IPS DF 19.7 (cell line): ENCODE measurements around the gene ESPNL.

ENCODE experiments used
- DNase-seq: peaks from one replicate; pipeline ENCODE4 v3.0.0-alpha.2; 2013; ENCODE audit warnings: low read depth, low spot score

The ESPNL gene

DNA sequence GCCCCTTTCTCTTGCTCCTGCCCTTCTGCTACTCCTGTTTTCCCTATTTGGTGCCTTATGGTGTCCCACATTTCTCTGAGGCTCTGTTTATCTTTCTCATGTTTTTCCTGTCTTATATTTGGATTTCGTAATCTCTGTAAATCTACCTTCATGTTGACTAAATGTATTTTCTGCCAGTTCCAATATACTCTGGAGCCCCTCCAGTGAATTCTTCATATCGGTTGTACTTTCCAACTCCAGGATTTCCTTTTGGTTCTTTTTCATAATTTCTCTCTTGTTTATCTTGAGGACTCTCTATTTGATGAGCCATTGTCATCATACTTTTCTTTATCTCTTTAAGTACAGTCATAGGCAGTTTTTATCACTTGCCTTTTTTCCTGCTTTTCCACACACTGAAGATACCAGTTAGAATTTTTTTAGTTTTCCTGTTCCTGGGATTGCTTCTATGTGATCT lies 20.2 kb upstream of the ESPNL start:
- no peak for DNase-seq

DNA sequence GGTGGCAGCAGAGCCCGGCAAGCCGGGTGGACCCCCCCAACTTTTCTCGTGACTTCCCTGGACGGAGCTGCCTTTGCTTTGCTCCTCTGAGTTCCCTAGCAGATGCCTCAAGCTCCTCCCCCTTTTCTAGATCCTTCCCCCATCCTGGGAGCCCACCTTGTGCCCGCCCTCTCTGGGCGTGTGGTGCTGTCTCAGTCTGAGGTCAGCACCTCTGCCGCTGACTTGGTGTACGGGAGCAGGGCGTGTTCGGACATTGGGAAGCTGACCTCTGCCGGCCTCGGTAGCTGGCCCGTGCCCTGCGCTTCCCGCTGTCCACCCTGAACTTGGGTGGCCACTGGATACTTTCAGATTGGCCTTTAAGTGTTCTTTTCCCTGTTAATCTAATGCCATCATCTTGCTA lies 19.6 kb upstream of the ESPNL start:
- DNase-seq: no peak

DNA sequence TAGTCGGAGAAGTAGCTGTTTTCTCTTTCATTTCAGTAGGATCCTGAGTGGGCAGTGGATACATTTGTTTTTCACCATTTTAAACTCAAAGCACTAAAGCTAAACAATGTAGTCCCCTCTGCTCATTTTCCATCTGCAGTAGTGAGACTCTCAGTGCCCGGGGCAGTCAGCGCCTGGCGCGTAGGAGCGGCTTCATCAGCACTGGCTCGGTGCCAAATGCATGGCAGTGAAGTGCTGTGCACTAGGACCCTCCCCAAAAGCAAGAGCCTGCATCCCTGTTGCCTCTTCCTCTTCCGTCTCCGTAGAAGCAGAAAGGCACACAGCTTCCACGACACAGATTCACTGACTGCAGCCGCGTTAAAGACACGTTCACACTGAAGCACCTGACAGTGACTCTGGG lies 19.0 kb upstream of the ESPNL start:
- DNase-seq: no peak

DNA sequence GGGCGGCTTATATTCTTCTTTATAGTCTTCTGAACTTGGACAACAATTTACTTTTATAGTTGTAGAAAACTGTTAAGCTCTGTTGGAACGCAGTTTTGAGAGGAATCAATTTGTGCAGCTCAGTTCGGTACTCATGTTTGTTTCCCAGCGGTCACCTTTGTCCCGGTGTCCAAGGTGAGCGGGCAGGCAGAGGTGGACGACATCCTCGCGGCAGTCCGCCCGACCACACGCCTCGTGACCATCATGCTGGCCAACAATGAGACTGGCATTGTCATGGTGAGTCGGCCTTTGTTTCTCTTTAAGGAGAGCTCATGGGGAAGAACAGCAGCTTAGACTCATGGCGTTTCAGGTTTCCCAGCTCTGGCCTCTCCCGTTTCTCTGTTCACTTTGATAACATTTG lies 18.6 kb upstream of the ESPNL start:
- no peak for DNase-seq

DNA sequence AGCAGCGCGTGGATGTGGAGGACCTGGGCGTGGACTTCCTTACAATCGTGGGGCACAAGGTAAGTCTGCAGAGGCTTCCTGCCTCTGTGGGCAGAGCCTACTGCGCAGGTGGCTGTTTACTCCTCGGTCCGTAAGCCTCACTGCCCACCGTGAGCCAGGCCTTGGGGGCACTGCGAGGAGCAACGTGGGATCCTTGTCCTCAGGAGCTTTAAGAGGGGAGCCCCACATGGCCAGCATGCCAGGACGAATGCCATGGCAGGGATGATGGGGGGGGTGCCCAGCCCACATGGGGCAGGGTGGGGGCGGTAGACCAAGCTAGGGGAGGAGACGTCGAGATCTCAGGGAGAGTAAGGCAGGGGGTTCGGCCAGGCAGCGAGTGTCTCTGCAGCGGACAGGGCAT lies 18.0 kb upstream of the ESPNL start:
- no peak for DNase-seq

DNA sequence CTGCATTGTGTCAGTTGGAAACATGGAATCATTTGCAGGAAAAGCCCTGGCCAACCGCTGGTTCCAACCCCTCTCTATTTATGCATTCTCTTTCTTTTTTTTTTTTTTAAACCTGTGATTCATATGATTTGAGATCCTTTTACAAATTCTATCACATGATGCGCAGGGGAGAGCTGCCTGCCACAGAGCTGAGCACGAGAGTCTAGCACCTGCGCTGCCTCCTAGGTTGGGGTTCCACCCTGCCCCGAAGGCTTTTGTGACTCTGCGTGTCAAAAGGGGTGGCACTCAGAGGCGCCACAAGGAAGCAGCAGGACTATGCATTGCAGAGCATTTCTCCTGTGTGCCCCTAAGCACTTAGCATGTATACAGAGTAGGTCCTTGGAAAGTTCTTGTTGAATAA lies 17.3 kb upstream of the ESPNL start:
- no peak for DNase-seq

DNA sequence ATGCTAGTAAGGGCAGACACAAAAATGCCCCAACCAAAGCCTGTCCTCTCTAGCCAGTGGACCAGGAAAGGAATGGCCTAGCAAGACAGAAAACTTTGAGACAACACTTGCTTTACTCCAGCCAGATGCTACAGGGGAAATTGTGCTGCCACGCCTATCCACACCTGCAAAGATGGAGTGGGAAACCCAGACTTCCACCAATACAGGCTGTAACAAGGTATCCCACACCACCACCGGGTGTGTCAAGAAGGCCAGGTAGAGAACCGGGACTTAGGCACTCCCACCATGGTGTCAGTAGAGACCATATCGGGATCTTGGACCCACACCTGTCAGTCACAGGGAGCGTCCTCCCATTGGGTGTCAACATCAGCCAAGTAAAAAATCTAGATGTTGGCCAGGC lies 16.2 kb upstream of the ESPNL start:
- no peak for DNase-seq

DNA sequence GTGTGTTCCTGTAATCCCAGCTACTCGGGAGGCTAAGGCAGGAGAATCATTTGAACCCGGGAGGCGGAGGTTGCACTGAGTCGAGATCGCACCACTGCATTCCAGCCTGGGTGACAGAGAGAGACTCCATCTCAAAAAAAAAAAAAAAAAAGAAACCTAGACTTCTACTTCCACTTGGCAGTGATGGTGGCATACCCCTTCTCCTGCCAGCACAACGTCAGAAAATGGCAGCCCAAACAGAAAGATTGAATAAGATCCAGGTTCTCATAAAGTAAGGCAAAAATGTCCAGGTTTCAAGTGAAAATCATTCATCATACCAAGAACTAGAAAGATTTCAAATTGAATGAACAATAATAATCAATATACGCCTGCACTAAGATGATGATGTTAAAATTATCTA lies 15.4 kb upstream of the ESPNL start:
- no peak for DNase-seq

DNA sequence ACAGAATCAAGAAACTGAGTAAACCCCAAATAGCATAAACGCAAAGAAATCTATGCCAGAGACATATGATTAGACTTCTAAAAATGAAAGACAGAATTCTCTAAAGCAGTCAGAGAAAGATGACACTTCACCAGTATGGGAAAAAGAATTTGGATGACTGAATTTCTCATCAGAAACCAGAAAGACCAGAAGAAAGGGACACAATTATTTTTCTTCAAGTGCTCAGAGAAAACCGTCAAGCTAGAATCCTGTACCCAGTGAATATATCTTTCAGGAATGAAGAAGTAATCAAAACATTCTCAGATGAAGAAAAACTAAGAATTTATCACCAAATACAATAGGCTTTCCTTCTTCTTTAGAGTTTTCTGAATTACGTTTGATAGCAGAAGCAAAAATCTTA lies 14.2 kb upstream of the ESPNL start:
- DNase-seq: no peak

DNA sequence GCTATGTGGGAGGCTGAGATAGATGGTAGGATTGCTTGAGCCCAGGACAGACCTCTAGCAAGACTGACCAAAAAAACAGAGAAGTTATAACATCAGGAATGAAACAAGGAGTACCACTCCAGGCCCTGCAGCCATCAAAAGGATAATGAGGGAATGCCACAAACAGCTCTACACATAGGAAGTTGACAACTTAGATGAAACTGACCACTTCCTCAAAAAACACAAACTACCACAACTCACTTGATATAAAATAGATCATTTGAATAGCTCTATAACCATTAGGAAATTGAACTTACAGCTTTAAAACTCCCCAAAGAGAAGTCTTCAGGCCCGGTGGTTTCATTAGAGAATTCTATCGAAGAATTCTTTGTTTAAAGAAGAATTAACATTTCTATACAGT lies 12.9 kb upstream of the ESPNL start:
- no peak for DNase-seq

DNA sequence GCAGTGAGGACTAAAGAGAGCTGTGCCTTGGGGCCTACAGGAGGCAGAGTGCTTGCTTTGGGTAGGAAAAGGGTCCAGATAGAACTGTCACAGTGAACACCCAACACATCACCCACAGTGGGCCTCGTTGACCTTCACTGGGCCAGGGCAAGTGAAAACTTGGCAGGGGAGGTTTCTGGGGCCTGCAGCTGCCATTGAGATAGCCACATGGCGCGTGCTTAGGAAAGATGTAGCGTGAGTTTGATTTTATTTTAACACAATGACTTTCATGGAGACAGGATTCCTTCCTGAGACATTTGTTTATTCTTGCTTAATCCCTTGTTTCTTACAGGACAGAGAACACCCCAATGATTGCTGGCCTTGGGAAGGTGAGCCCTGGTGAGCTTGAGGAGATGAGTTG lies 9.3 kb upstream of the ESPNL start:
- no peak for DNase-seq

DNA sequence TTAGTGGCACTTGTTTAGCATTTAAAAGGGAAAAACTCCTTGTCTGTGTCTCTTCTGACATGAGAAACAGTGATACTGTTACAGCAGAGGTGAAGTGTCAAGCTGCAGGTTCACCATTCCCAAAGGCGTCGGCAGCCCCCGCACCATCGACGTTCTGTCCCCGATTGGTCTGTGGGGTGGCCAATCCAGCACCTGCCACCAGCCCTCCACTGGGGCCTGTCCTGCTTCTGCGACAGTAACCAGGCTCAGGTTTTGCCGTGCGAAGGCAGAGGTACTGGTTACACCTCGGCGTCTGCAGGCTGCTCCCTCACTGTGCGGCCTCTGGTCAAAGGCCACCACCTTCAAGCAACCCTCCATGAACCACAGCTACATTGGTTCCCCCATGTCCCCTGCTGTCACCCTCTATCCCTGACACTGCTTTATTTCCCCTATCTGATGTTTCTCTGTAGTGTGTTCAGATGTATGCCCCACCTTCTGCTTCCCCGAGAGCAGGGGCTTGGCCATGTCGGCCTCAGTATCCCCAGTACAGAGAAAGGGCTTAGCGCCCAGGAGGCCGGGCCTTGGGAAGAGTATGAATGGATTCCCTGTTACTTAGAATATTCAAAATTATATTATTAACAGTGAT lies 8.6 kb upstream of the ESPNL start:
- DNase-seq: no peak

DNA sequence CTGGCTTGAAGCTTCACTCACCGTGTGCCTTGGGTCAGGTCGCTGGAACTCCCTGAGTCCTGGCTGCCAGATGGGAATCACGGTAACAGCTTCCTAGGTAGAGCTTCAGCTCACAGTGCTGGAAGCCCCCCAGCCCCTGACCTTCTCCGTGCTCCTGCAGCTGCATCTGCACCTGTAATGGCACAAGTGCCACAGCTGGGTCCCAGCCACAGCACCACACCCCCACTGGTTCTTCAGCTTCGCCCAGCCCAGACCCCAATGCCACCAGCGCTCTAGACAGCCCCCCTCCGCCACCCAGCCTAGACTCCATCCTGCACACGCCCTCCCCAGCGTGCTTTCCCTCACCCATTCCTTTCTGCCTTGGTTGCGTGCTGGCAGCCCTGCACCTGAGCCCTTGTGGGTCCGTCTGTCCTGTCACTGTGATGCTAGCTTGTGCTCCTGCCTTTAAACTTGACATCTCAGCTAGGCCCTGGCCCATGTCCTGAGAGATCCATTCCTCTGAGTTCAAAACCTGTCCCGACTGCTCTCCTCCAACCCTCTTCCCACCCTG lies 7.6 kb upstream of the ESPNL start:
- DNase-seq: no peak

DNA sequence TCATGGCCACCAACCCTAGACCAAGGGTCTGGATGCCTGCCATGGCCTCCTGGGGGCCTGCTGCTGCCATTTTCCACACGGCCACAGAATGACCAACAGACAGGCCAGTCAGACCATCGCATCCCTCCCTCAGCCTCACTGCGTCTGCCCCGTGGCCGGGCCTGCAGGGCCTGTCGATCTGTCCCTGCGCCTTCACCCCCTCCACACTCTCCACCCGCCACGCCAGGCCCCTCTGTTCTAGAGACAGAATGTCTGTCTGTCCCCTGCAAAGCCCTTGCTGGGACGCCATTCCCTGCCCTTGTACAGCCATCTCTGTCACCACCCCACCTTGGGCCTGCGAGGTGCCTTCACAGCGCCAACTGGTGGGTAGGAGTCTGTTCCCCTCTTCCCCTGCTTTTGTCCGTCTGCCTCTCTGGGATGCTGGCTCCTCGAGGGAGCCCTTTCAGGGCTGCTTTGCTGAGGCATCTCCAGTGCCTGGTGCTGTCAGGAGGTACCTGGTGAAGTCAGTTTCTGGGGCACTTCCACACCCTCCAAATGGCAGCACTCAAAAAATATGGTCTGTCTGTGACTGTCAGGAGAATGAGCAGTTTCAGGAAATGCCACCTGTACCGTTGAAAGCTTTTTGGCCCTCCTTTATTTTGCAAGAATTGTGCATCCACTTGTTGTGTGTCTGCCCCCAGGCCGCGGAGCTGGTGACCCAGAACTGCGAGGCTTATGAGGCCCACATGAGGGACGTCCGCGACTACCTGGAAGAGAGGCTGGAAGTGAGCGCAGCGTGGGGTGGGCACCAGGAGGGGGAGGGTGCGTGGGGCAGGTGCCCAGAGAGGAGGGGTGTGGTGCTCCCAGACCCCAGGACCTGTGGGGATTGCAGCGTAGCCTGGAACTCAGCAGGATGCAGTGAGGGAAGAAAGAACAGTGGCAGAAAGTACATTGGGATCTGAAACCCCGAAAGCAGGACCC lies 6.7 kb upstream of the ESPNL start:
- no peak for DNase-seq

DNA sequence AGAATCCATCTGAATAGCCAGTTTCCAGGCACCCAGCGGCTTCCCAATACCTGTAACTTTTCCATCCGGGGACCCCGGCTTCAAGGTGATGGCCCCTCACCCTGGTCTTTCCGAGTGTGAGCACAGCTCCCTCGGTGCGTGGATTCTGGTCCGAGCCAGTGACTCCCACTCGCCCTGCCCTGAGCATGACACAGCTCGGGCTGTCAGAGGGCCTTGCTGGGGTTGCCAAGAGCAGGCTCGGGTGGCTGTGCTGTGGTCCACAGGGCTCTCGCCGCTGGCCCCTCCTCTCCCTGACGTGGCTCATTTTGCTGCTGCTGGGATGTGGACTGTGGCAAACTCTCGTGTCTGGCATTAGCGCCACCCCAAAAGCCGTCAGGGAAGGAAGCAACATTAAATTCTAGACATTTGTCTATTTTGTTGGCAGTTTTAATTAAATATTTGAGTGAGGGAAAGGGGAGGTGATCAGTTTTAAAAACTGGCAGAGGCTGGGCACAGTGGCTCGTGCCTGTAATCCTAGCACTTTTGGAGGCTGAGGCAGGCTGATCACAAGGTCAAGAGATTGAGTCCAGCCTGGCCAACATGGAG lies 5.6 kb upstream of the ESPNL start:
- DNase-seq: no peak

DNA sequence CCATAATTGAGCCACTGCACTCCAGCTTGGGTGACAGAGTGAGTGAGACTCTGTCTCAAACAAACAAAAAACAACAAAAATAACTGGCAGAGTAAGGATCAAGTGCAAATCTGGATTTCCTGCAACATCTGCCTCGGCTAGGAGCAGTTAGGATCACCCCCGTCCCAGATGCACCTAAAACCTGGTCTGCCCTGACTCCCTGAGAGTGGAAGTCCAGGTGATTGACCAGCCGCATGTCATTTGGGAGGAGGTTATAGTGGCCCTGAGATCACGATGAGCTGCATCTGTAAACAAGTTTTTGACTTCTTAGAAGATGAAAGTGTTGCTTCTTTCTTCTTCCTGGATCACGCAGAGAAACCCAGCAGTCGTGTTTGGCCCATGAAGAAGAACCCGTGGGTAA lies 5.0 kb upstream of the ESPNL start:
- no peak for DNase-seq

DNA sequence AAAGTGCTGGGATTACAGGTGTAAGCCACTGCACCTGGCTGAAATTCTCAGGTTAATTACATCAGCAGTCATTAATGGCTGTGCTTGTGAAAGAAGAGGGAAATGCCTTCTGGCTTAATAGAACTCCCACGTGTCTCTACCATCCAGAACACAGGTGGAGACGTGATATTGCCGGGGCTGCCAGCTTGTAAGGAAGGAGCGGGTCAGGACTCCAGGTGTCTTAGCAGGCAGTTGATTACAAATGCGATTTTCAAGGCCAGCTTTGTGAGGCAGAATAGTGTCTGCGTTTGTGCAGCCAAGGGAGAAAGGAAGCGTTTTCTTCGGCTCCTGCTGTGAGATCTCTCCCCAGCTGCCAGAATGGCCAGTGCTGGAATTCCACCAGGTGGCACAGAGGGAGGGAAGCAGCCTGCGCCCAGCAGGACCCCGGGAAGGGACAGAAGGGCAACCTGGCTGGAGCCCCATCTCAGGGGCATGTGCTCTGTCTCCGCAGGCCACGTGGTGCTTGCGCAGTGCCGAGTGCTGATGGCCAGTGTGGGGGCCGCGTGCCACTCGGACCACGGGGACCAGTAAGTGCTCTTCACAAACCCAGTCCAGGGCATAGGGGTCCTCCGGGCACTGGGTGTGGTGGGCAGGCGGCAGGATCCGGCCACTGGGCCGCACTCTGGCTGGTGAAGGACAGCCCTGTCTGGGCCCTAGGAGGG lies 3.7 kb upstream of the ESPNL start:
- DNase-seq: no peak

DNA sequence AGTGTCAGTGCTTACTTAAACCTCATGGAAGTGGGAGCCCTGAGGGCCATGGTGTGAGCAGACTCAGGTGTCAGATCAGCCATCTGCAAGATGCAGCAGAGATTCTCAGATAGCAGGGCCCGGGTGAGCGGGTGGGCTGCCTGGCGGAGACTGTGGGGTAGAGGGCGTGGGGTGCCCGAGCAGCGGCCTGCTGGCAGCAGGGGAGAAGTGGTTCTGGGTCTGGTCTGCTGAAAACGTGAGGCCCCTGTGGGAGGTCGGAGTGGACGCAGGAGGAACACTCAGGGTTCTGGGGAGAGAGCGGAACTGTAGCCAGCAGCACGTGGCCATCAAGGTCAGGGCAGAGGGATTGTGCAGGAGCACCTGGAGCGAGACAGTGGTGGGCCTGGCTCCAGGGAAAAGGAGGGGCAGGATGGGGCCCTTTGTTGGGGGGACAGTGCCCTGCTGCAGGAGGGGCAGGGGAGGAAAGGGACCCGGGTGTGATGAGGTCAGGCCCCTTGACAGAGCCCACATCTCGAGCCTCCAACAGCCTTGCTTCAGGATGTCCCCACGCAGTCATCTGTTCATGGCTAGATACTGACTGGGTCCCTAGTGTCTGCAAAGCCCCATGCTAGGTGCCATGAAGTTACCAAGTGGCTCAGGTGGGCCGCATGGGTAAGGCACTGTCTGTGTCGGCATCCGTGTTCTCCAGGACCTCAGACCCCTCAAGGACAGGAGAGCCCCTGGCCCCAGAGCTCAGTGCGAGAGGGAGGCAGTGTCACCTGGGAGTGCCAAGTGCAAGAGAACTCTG lies 2.7 kb upstream of the ESPNL start:
- DNase-seq: no peak

DNA sequence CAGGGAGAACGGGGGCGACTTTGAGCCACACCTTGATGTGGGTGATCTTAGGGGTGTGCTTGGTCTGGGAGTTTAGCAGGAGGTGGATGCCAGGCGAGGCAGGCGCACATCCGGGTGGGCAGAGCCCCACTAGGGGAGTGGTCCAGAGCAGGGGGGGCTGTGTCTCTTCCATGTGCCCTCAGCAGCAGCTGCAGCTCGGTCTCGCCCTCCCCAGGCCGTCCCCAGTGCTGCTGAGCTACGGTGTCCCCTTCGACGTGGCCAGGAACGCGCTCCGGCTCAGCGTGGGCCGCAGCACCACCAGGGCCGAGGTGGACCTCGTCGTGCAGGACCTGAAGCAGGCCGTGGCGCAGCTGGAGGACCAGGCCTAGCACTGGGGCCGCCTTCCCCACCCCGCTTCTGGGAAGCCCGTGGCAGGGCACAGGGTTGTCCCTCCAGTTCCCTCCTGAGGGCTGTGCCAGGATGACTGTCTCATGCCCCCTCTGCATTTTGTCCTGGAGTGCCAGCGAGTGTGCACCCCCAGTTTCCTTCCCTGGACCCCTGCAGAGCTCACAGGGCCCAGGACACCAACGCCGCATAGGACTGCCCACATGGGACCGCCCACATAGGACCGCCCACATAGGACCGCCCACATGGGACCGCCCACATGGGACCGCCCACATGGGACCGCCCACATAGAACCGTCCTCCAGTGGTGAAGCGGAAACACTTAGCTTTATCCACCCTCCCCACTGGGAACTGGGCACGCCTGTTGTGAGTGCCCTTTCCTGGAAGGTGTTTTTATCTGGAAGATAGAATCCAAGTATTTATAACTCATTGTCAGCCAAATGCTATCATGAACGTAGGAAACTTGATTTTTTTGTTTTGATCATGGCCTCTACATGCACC lies 1.9 kb upstream of the ESPNL start:
- no peak for DNase-seq
